HG03108 (cell line): ENCODE measurements around the gene TANGO2.
"Not testable (repeated sequence)": the region's sequence is repeated elsewhere in the genome, so short reads cannot be mapped to it uniquely, and the experiment has no call there.

Experiments used
- ATAC-seq: cut with Tn5 transposase; IDR thresholded peaks from one replicate; pipeline ENCODE4 v1.9.1; 2021; ENCODE audit warnings: moderate library complexity; ENCODE audit not compliant: unreplicated experiment

Gene TANGO2

GRCh38 chr22:20060700-20061480 is 40.0 kb downstream of the TANGO2 start:
- ATAC-seq, result no peak

- ATAC-seq, result no peak
Observed at GRCh38 chr22:20061481-20061861, 40.6 kb downstream of the TANGO2 start.

- no peak for ATAC-seq
Observed at GRCh38 chr22:20062043-20062765, 41.3 kb downstream of the TANGO2 start.

- no peak for ATAC-seq
Observed at GRCh38 chr22:20062766-20063083, 41.8 kb downstream of the TANGO2 start.

- ATAC-seq, result no peak
Observed at GRCh38 chr22:20063271-20064139, 42.6 kb downstream of the TANGO2 start.

- ATAC-seq, result no peak
Observed at GRCh38 chr22:20064140-20064480, 43.2 kb downstream of the TANGO2 start.

- no peak for ATAC-seq
Observed at GRCh38 chr22:20064545-20065262, 43.8 kb downstream of the TANGO2 start.

- no peak for ATAC-seq
Observed at GRCh38 chr22:20065896-20066616, 45.1 kb downstream of the TANGO2 start.

GRCh38 chr22:20066617-20067383 is 45.9 kb downstream of the TANGO2 start:
- no peak for ATAC-seq

GRCh38 chr22:20067384-20067682 is 46.4 kb downstream of the TANGO2 start:
- ATAC-seq, result not testable (repeated sequence)

GRCh38 chr22:20068640-20069039 is 47.7 kb downstream of the TANGO2 start:
- no peak for ATAC-seq

GRCh38 chr22:20069331-20070042 is 48.6 kb downstream of the TANGO2 start:
- no peak for ATAC-seq

GRCh38 chr22:20071524-20071972 is 50.6 kb downstream of the TANGO2 start:
- ATAC-seq, result no peak

GRCh38 chr22:20076627-20077172 is 55.8 kb downstream of the TANGO2 start:
- no peak for ATAC-seq

- ATAC-seq, result peak; percentile 74
Observed at GRCh38 chr22:20079745-20080444, 59.0 kb downstream of the TANGO2 start, which contains the start of gene DGCR8. TSS of gene DGCR8 (plus strand) at chr22:20080241. CDS start at chr22:20085964, 5,723 bp downstream.

- peak; percentile 52 for ATAC-seq
Observed at GRCh38 chr22:20080445-20080775, 59.5 kb downstream of the TANGO2 start.

- no peak for ATAC-seq
Observed at GRCh38 chr22:20080776-20081654, 60.1 kb downstream of the TANGO2 start.
